Activated T-cell treated with anti-CD3 and anti-CD28 coated beads, Interleukin-2, amount 50 U/mL, for 1 hour (primary cell): ENCODE results near the gene LMTK3.
"Not testable (repeated sequence)": the region's sequence is repeated elsewhere in the genome, so short reads cannot be mapped to it uniquely, and the experiment has no call there.

Experiments
- DNase-seq: peaks from one replicate; pipeline ENCODE4 v3.0.0-alpha.2; 2020

The LMTK3 gene

GRCh38 chr19:48540110-48540509, 28.5 kb upstream of the LMTK3 start:
- no peak for DNase-seq

DNA sequence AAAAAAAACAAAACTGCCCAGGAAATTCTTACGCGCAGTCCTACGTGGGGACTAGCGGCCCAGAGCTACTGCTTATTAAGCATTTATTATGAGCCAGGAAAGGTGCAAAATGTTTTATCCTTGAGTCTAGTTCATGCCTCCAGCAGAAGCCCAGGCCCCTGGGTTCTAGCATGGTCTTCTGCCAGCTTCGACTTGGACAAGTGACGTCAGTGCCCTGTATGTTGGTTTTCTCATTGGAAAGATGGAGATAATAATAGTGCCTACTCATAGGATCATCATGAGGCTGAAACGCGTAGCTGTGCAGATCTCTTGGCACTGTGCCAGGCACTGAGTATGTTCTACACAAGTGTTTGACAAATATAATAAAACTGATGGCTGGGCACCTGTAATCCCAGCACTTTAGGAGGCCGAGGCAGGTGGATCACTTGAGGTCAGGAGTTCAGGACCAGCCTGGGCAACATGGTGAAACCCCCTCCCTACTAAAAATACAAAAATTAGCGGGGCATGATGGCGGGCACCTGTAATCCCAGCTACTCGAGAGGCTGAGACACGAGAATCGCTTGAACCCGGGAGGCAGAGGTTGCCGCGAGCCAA, 28.0 kb upstream of the LMTK3 start:
- no peak for DNase-seq

DNA sequence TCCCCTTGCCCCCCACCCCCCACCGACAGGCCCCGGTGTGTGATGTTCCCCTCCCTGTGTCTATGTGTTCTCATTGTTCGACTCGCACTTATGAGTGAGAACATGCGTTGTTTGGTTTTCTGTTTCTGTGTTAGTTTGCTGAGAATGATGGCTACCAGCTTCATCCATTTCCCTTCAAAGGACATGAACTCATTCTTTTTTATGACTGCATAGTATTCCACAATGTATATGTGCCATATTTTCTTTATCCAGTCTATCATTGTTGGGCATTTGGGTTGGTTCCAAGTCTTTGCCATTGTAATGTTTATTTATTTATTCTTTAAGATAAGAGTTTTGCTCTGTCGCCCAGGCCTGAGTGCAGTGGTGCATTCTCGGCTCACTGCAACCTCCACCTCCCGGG, 26.4 kb upstream of the LMTK3 start:
- DNase-seq, result not testable (repeated sequence)

DNA sequence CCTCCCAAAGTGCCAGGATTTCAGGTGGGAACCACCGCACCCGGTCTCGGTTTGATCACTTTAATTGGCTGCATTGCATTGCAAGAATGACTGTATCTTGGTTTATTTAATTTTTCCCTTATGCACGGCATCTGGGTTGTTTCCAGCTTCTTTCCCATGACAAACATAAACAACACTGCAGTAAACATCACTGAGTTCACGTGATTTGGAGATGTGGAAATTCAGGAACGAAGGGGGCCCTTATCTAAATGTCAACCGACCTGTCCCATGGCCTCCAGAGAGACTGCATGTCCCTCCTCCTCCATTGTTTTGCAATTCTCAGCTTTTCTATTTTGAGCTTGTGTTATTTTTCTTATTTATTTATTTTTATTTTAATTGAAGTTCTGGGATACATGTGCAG, 25.9 kb upstream of the LMTK3 start:
- no peak for DNase-seq

DNA sequence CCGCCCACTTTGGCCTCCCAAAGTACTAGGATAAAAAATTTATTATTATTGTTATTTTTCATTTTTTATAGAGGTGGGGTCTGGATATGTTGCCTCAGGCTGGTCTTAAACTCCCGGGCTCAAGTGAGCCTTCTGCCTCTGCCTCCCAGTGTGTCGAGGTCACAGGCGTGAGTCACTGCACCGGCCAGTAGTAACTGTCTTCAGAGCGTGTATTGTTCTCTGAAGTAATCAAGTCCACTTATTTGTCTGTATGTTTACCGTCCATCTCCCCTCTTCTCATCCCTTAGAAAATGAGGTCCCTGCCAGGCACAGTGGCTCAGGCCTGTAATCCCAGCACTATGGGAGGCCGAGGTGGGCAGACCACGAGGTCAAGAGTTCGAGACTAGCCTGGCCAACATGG, 22.1 kb upstream of the LMTK3 start:
- no peak for DNase-seq

- no peak for DNase-seq
Observed at GRCh38 chr19:48530770-48531169, 19.1 kb upstream of the LMTK3 start.

DNA sequence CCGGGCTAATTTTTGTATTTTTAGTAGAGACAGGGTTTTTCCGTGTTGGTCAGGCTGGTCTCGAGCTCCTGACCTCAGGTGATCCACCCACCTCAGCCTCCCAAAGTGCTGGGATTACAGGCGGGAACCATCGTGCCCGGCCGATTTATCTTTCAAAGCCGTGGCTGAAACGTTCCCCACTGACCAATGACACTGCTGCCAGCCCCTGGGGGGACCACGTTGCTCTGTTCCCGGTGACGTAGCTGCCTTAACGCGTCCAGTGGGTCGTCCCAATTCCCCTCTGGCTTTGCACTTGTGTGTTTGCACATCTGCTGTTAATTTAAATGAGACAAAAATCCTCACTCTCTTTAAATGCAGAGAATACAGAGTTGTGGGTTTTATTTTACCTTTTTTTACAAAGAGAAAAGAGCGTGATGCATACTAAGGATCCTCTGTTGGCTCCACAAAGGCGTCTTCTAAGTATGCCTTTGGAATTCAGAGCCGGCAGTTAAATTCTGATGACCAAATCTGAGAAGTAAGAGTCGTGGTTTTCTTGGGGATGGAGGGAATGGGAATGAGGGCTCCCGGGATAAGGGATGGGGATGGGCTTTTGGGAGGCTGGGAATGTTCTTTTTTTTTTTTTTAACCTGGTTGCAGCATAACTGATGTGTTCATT, 18.6 kb upstream of the LMTK3 start:
- no peak for DNase-seq

DNA sequence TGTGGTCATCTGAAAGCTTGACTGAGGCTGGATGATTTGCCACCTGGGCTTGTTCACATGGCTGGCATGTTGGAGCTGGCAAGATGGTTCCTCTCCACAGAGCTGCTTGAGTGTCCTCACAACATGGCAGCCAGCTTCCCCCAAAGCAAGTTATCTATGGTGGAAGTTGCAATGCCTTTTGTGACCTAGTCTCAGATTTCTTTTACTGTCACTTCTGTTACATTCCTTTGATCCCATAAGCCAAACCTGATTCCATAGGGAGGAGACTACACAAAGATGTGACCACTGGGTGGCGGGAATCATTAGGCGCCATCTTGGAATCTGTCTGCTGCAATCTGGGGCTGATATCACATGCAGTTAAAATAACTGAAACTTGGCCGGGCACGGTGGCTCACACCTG, 17.5 kb upstream of the LMTK3 start:
- DNase-seq, result no peak

GRCh38 chr19:48524732-48525131, 13.1 kb upstream of the LMTK3 start:
- DNase-seq, result no peak

DNA sequence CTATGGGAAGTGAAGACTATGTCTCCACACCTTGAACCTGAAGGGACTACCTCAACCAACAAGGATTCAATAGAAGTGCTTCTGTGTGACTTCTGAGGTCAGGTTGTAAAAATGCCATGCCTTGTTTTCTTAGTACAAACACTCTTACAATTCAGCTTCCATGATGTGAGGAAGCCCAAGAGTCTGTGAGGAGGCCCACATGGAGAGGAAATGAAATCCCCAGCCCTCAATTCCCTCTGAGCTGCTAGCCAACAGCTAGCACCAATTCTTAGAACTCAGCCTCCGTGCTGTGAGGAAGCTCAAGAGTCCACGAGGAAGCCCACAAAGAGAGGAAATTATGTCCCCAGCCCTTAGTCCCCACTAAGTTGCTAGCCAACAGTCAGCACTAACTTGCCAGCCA, 12.6 kb upstream of the LMTK3 start:
- no peak for DNase-seq

DNA sequence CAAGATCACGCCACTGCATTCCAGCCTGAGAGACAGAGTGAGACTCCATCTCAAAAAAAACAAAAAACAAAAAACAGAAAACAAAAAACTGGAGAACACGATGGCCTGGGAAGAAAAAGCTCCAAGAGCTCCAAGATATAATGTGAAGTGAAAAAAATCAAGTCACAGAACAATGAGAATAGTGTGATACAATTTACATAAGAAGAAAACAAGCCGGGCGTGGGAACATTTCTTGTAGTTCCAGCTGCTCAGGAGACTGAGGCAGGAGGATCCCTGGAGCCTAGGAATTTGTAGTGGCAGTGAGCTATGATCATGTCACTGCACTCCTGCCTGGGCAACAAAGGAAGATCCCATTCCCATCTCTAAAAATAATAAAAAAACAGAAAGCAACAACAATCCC, 8.5 kb upstream of the LMTK3 start:
- DNase-seq, result no peak

GRCh38 chr19:48519426-48519825, 7.8 kb upstream of the LMTK3 start:
- DNase-seq, result not testable (repeated sequence)

DNA sequence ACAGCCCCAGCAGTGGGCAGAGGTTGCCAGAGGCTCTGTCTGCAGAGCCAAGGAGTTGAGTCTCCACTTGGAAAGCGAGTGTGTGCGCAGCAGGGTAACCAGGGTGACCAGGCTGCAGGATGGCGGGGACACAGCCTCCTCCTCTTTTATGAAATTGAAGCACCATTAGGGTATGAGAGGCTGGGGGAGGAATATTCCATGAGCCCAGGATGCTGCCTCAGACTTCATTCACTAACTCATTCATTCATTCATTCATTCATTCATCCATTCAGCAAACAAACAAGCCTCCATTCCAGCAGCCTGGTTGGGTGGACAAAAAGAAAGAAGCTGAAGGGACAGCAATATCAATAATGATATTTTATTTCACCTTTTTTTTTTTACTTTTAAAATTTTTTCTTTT, 6.6 kb upstream of the LMTK3 start:
- no peak for DNase-seq

DNA sequence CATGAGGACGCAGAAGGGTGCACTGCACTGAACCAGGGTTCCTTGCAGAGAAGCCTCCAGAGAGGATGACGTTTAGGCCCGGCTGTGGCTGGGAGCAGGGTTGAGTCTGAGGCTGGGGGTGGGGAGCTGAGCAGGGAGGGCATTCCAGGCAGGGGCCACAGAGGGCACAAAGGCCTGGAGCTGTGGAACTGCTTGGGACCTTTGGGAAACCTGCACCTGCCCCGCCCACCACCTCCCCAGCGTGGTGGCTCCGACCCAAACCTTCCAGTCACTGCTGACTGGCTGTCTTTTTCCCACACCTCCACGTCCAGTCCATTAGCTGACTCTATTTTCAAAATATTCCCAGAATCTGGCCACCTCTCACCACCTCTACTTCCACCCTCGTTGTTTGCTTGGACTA, 4.9 kb upstream of the LMTK3 start:
- no peak for DNase-seq

DNA sequence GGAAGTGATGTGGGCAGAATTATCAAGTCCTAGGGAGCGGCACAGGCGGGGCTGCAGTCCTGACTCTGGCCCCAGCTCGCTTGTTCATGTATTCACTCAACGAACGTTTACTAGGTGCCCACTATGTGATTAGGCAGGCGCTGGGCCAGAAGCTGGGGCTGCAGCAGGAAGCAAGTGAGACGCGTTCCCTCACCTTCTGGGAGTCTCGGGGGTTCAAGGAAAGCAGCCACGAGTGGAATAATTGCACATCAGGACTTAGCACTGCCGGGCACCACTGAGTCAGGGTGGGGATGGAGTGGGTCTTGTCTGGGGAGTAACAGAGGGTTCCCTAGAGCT, 2.5 kb upstream of the LMTK3 start:
- DNase-seq, result no peak

- peak; percentile 71 for DNase-seq
Observed at GRCh38 chr19:48513289-48514122, 1.9 kb upstream of the LMTK3 start.

- DNase-seq, result no peak
Observed at GRCh38 chr19:48512504-48513288, 1.1 kb upstream of the LMTK3 start.

DNA sequence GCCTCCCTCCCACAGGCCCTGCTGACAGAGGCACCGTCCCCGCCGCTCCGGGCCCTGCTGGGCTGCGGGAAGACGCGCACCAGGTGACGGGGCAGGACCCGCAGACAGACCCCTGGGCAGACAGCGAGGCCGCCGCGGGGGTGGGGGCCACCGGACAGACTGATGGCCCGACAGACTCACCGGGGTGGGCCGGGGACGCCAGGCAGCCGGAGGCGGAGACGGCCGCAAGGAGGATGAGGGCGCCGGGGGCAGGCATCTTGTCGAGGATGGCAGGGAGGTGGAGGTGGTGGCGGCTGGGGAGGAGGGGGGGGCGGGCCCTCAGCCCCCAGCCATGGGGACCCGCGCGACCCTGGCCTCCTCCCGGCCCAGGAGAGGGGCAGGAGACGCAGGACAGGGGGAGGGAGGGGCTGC, 309 bp downstream of the LMTK3 start:
- DNase-seq, result peak; percentile 66

DNA sequence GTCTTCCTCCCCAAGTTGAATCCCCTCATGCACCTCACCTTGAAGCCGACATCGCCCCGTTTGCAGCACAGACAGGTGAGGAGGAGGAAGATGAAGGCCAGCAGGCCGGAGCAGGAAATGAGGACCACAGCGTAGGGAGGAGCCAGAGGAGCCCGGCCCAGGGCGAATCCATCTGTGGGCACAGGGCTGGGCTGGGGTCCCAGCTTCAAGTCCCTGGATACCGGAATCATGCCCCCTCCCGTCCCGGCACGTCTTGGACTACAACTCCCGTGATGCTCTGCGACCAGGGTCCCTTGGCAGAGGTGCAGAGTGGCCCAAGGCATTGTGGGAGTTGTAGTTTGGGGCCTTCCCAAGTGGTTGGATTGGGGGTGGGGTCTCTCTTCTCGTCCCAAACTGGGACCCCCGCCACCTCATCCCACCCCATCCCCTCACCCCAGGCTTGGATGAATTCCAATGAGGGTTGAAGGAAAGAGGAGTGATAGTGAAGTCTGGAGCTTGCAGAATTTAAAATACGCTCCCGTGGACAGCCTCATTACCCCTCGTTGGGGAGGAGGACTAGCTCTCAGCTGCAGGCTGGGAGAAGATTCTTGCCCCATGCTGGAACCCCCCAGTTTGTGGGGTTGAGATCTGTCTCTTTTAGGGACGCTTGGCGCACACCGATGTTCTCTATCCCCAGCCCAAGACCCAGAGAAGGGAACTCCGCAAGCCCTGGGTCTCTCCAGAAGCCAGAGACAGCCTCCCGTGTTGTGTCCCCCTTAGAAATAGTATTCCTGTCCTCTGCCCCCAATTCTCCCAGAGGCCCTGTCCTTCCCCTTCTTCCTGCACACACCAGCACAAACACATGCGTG, 990 bp downstream of the LMTK3 start:
- DNase-seq, result peak; percentile 80

DNA sequence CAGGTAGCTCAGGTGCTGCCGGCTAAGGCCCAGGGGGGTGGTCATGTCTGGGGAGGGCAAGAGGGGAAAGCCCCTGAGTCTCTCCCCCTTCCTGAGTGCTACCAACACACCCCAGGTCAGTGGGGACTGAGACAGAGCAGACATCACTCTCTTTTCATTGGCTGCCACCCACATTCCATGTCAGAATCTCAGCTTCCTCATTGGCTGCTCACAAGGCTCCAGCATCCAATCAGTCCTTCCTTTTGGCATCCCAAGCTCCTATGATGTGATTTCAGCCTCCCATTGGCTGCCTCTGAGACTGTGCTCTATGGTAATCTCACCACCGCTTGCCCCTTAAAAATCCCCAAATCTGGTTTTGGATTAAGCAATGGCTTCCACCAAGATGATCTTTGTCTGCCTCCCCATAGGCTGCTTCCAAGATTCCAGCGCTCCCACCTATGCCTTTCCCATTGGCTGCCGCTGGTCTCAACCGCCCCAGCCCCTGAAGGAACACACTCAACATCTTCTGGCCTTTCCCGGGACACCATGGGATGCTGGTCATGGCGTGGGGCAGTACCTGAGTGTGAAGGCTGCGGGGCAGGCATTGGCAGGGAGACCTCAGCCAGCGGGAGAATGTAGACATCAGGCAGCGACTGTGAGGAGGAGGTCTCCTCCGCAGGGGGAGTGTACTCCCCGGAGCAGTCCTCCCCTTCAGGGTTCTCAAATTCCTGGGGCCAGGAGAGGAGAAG, 2.0 kb downstream of the LMTK3 start:
- DNase-seq, result no peak

DNA sequence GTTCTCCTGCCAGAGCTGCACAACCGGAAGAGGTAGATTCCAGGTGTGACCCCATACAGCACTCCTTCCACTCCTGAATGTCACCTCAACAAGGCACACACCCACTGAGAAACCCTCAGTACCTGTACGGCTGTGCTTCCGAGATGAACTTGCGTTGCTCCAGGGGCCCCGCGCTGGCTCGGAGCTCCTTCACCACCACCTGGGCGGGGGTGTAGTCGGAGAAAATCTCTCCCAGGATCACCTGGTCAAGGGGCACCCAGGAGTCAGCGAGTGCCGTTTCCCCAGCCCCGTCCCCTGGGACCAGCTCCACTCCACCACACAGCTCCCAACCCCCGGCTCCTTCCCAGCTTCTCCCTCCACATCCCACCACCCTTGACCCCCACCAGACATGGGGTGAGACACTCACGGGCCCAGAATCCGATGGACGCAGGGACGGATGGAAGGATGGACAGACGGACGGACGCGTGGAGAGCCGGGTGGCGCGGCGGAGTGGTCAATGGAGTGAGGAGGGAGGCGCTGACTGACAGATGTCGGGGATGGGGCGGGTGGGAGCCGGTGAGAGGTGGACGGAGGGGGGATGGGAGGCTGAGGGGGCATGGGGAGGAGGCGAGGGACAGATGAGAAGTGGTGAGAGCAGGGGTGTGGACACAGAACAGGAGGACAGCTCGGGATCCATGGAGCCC, 2.8 kb downstream of the LMTK3 start:
- DNase-seq, result no peak
